Measurements from ENCODE around the gene TMEM234.

TMEM234 gene

GRCh38 chr1:32219022-32219421 lies 3.1 kb downstream of the TMEM234 start:
- TF ChIP-seq RARB (CRISPR knock-in tag; IDR thresholded peaks at IDR 0.05) (no peak), ZFP3 (CRISPR knock-in tag; IDR thresholded peaks at IDR 0.05) (no peak), PPARA (CRISPR knock-in tag; IDR thresholded peaks at IDR 0.05; ENCODE audit: borderline replicate concordance) (no peak)
- ATAC-seq, result no peak

GRCh38 chr1:32216566-32216965 lies 5.6 kb downstream of the TMEM234 start:
- ATAC-seq, result no peak
- TF ChIP-seq ZNF565 (CRISPR knock-in tag; conservative IDR thresholded peaks at IDR 0.05; ENCODE audit: low read depth) (no peak), SNAI2 (CRISPR knock-in tag; IDR thresholded peaks at IDR 0.05) (no peak), ZFP30 (CRISPR knock-in tag; IDR thresholded peaks at IDR 0.05) (no peak), BACH2 (CRISPR knock-in tag; IDR thresholded peaks at IDR 0.05; ENCODE audit: borderline replicate concordance) (no peak), TOX (CRISPR knock-in tag; IDR thresholded peaks at IDR 0.05; ENCODE audit: borderline replicate concordance) (no peak), ZNF8 (CRISPR knock-in tag; IDR thresholded peaks at IDR 0.05) (no peak), TSHZ2 (CRISPR knock-in tag; IDR thresholded peaks at IDR 0.05) (no peak), RARB (CRISPR knock-in tag; IDR thresholded peaks at IDR 0.05) (no peak), PPARA (CRISPR knock-in tag; IDR thresholded peaks at IDR 0.05; ENCODE audit: borderline replicate concordance) (no peak), ISL1 (CRISPR knock-in tag; IDR thresholded peaks at IDR 0.05) (no peak), ZNF70 (CRISPR knock-in tag; IDR thresholded peaks at IDR 0.05) (no peak), CREB5 (CRISPR knock-in tag; IDR thresholded peaks at IDR 0.05; ENCODE audit: low read depth) (no peak), OSR1 (CRISPR knock-in tag; IDR thresholded peaks at IDR 0.05) (no peak), ZC3H10 (CRISPR knock-in tag; IDR thresholded peaks at IDR 0.05) (no peak), TCF4 (CRISPR knock-in tag; IDR thresholded peaks at IDR 0.05; ENCODE audit: borderline replicate concordance) (no peak), GLIS3 (CRISPR knock-in tag; IDR thresholded peaks at IDR 0.05) (no peak), ZFP3 (CRISPR knock-in tag; IDR thresholded peaks at IDR 0.05) (no peak), CSDC2 (CRISPR knock-in tag; IDR thresholded peaks at IDR 0.05) (no peak)
- TF ChIP-seq, protein P1, sequence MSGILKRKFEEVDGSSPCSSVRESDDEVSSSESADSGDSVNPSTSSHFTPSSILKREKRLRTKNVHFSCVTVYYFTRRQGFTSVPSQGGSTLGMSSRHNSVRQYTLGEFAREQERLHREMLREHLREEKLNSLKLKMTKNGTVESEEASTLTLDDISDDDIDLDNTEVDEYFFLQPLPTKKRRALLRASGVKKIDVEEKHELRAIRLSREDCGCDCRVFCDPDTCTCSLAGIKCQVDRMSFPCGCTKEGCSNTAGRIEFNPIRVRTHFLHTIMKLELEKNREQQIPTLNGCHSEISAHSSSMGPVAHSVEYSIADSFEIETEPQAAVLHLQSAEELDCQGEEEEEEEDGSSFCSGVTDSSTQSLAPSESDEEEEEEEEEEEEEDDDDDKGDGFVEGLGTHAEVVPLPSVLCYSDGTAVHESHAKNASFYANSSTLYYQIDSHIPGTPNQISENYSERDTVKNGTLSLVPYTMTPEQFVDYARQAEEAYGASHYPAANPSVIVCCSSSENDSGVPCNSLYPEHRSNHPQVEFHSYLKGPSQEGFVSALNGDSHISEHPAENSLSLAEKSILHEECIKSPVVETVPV (CRISPR knock-in tag; IDR thresholded peaks at IDR 0.05), result no peak

- ATAC-seq, result peak; percentile 96
- TF ChIP-seq ZFP30 (CRISPR knock-in tag; IDR thresholded peaks at IDR 0.05), result no peak
- TF ChIP-seq ZC3H10 (CRISPR knock-in tag; IDR thresholded peaks at IDR 0.05), result no peak
- no peak for TF ChIP-seq ISL1 (CRISPR knock-in tag; IDR thresholded peaks at IDR 0.05)
- TF ChIP-seq SNAI2 (CRISPR knock-in tag; IDR thresholded peaks at IDR 0.05), result no peak
Measured at GRCh38 chr1:32215629-32216480, 6.3 kb downstream of the TMEM234 start.

GRCh38 chr1:32208891-32209328 lies 13.2 kb downstream of the TMEM234 start, which contains the start of gene DCDC2B:
Gene DCDC2B, plus strand, starts transcription at chr1:32209089. Its CDS starts 5 bp downstream, at chr1:32209094.
- 0 out of 2 replicates have a peak, but pooled peaks have one; percentile 40 for TF ChIP-seq ZNF8 (CRISPR knock-in tag; IDR thresholded peaks at IDR 0.05)
- no peak for TF ChIP-seq ISL1 (CRISPR knock-in tag; IDR thresholded peaks at IDR 0.05)
- TF ChIP-seq ZFP30 (CRISPR knock-in tag; IDR thresholded peaks at IDR 0.05), result no peak
- ATAC-seq, result peak; percentile 4; the same call in 2 of the 3 replicates

- ATAC-seq, result no peak
- TF ChIP-seq GLIS3 (CRISPR knock-in tag; IDR thresholded peaks at IDR 0.05) (no peak), ZC3H10 (CRISPR knock-in tag; IDR thresholded peaks at IDR 0.05) (no peak), PATZ1 (CRISPR knock-in tag; IDR thresholded peaks at IDR 0.05; ENCODE audit: borderline replicate concordance) (no peak), RARB (CRISPR knock-in tag; IDR thresholded peaks at IDR 0.05) (no peak), CSDC2 (CRISPR knock-in tag; IDR thresholded peaks at IDR 0.05) (no peak)
Measured at GRCh38 chr1:32208469-32208868, 13.7 kb downstream of the TMEM234 start.

Measured in SK-N-SH treated with all-trans-retinoic acid at 6 μM for 48 hours (cell line).